ENCODE results near the gene TUBA8. TPM values are rescaled to one million over a fixed set of nuclear protein-coding genes. Genes with fewer than 3 reads are reported as not detected.

Gene TUBA8
- total RNA-seq, 2 donors from 2014 or later, result 1.3 to 2.9 TPM

DNA sequence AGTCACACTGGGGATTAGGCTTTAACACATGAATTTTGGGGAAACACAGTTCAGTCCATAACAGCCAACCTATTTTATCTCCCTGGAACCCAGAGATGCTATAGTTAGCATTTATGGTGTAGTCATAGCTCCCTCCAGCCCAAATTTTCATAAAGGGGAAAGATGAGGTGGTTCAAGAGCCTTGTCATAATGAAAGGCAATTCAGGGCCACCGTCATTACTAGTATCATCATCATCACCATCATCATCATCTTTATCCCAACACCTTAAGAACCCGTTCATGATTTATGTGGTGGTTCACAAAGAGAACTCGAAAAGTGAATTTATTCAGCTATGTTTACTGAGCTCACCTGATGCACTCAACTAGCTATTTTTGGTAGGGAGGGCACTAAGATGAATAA is 2.4 kb upstream of the TUBA8 start:
- TF ChIP-seq, protein P1, sequence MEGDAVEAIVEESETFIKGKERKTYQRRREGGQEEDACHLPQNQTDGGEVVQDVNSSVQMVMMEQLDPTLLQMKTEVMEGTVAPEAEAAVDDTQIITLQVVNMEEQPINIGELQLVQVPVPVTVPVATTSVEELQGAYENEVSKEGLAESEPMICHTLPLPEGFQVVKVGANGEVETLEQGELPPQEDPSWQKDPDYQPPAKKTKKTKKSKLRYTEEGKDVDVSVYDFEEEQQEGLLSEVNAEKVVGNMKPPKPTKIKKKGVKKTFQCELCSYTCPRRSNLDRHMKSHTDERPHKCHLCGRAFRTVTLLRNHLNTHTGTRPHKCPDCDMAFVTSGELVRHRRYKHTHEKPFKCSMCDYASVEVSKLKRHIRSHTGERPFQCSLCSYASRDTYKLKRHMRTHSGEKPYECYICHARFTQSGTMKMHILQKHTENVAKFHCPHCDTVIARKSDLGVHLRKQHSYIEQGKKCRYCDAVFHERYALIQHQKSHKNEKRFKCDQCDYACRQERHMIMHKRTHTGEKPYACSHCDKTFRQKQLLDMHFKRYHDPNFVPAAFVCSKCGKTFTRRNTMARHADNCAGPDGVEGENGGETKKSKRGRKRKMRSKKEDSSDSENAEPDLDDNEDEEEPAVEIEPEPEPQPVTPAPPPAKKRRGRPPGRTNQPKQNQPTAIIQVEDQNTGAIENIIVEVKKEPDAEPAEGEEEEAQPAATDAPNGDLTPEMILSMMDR (IDR thresholded peaks at IDR 0.05), result no peak
- TF ChIP-seq POLR2AphosphoS5 (IDR thresholded peaks at IDR 0.05), result no peak
- no peak for TF ChIP-seq POLR2A (IDR thresholded peaks at IDR 0.05)
- intact Hi-C loops (cut with DNase I), result no loop called here
- H3K9me3 ChIP-seq, result no peaks in the 10 kb centered on the region
- WGBS, result 79% methylated on average over 3 of the region's 3 CpGs
- no peak for DNase-seq (ENCODE audit: low spot score)
- no peaks in the 10 kb centered on the region for H3K36me3 ChIP-seq
- H3K27me3 ChIP-seq (replicated peaks; ENCODE audit: insufficient read depth), result no peaks in the 10 kb centered on the region
- no peak overlapping the region for H3K4me3 ChIP-seq
- no peak overlapping the region for H3K27ac ChIP-seq
- peaks cover 6% of the 10 kb centered on the region for H3K4me1 ChIP-seq (replicated peaks)

DNA sequence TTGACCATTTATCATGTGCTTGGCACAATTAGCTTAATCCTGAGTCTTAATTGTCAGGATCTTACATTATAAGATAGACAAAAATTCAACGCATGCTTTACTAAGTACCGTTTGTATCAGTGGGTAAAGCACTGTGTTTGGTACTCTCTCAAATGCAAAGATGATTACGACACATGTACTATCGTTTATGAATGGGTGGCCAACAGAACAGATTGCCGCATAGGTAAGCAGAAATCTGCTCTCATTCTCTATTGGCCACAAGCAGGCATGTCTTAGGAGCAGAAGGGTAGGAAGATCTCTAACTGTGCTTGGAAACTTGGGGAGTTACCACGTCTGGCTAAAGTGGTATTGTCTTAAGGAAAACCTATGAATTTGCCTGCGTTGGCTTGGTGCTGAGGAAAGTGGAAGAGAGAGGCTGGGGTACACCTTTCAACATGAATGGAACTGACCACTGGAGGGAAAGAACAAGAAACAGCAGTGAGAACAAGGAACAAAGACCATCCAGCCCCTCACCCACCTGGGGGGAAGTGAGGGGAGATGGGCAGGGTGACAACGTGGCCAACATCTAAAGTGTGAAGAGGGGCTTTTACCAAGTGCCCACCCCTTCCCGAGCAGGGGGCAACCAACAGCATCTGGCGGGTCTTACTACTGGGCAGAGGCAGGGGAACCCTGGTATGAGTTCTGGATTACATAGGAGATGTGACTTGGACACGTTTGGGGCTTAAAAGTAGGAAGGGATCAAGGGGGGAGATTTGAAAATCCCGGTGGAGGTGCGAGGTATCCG is 1.0 kb upstream of the TUBA8 start:
- Histone ChIP-seq H3K27me3 (replicated peaks; ENCODE audit: insufficient read depth) (no peaks in the 10 kb centered on the region), H3K36me3 (no peaks in the 10 kb centered on the region), H3K9me3 (no peaks in the 10 kb centered on the region), H3K4me1 (replicated peaks) (peaks cover 6% of the 10 kb centered on the region), H3K4me3 (peak overlapping the region in 1 of 2 donors; percentile 33), H3K27ac (no peak overlapping the region)
- WGBS, result 58% methylated on average over 14 of the region's 14 CpGs
- TF ChIP-seq, protein P1 (IDR thresholded peaks at IDR 0.05), result no peak
- TF ChIP-seq POLR2A (IDR thresholded peaks at IDR 0.05) (no peak), POLR2AphosphoS5 (IDR thresholded peaks at IDR 0.05) (no peak)
- no peak for DNase-seq (ENCODE audit: low spot score)
- intact Hi-C loops (cut with DNase I), result no loop called here

- H3K36me3 ChIP-seq, result no peaks in the 10 kb centered on the region
- no peak overlapping the region for H3K27ac ChIP-seq
- H3K9me3 ChIP-seq, result no peaks in the 10 kb centered on the region
- H3K4me1 ChIP-seq (replicated peaks), result peaks cover 6% of the 10 kb centered on the region
- H3K27me3 ChIP-seq (replicated peaks; ENCODE audit: insufficient read depth), result no peaks in the 10 kb centered on the region
- 36% methylated on average over 39 of the region's 39 CpGs for WGBS
- DNase-seq (ENCODE audit: low spot score), result no peak
- intact Hi-C loops (cut with DNase I), result no loop called here
- peak overlapping the region; percentile 24 to 33 for H3K4me3 ChIP-seq
- TF ChIP-seq POLR2AphosphoS5 (IDR thresholded peaks at IDR 0.05), result no peak
- TF ChIP-seq, protein P1 (IDR thresholded peaks at IDR 0.05), result no peak
- TF ChIP-seq POLR2A (IDR thresholded peaks at IDR 0.05), result no peak
These were observed 547 bp downstream of the TUBA8 start for GRCh38 chr22:18110954-18111758.

- Histone ChIP-seq H3K9me3 (no peaks in the 10 kb centered on the region), H3K4me3 (no peak overlapping the region), H3K36me3 (no peaks in the 10 kb centered on the region), H3K4me1 (replicated peaks) (peaks cover 6% of the 10 kb centered on the region), H3K27ac (no peak overlapping the region), H3K27me3 (replicated peaks; ENCODE audit: insufficient read depth) (no peaks in the 10 kb centered on the region)
- WGBS, result 66% methylated on average over 12 of the region's 12 CpGs
- TF ChIP-seq POLR2AphosphoS5 (IDR thresholded peaks at IDR 0.05) (no peak), POLR2A (IDR thresholded peaks at IDR 0.05) (no peak)
- TF ChIP-seq, protein P1 (IDR thresholded peaks at IDR 0.05), result no peak
- intact Hi-C loops (cut with DNase I), result no loop called here
- DNase-seq (ENCODE audit: low spot score), result no peak
These were observed 1.2 kb downstream of the TUBA8 start for GRCh38 chr22:18111759-18112330.
